H1 (cell line): ENCODE results near the gene BRME1. TPM values are rescaled to one million over a fixed set of nuclear protein-coding genes. Genes with fewer than 3 reads are reported as not detected.

Source experiments
- CTCF ChIA-PET: fragments of 300-600 bp; sonication (Branson Sonifier 250); formaldehyde crosslinking; loops from one replicate; lab custom pipeline; 2021; ENCODE audit not compliant: partially characterized antibody; lab: Charles Lee
- POLR2A ChIA-PET: fragments of 300-600 bp; sonication (Branson Sonifier 250); formaldehyde crosslinking; loops from one replicate; lab custom pipeline; 2021; ENCODE audit warnings: inconsistent platforms; ENCODE audit not compliant: partially characterized antibody; lab: Charles Lee
- DNase-seq, 2 experiments: peaks; one replicate each; pipeline versions ENCODE4 v3.0.0 to v3.0.0-alpha.2; 2010 to 2022; ENCODE audit warnings: low spot score in 2 of 2, low read depth in 1 of 2, mixed read lengths in 1 of 2
- FAIRE-seq: peaks from 2 replicates; lab custom pipeline; 2011; peaks lifted over from hg19 to GRCh38; lab: Jason Lieb, UNC
- H2AFZ ChIP-seq: 2 replicates; pipeline ENCODE4 v1.8.1; 2012; ENCODE audit warnings: low read length, inconsistent platforms
- H2AK5ac ChIP-seq: 2 replicates; pipeline ENCODE4 v1.6.1; 2013; ENCODE audit warnings: low read depth, low read length
- H2BK120ac ChIP-seq: replicated peaks from 2 replicates; pipeline ENCODE3; 2013; ENCODE audit warnings: low read depth, low read length, inconsistent platforms
- H2BK12ac ChIP-seq: 2 replicates; pipeline ENCODE4 v1.6.1; 2013; ENCODE audit warnings: low read depth, low read length
- H2BK15ac ChIP-seq: 2 replicates; pipeline ENCODE4 v1.6.1; 2013; ENCODE audit warnings: low read length
- H2BK20ac ChIP-seq: 2 replicates; pipeline ENCODE4 v1.6.1; 2013; ENCODE audit warnings: low read length
- H2BK5ac ChIP-seq: 2 replicates; pipeline ENCODE4 v1.6.1; 2013; ENCODE audit warnings: low read depth, low read length
- H3K14ac ChIP-seq: 2 replicates; pipeline ENCODE4 v1.6.1; 2013; ENCODE audit warnings: inconsistent platforms; ENCODE audit not compliant: insufficient read length
- H3K18ac ChIP-seq: 2 replicates; pipeline ENCODE4 v1.6.1; 2013; ENCODE audit warnings: low read length; ENCODE audit errors: extremely low read depth
- H3K23ac ChIP-seq: 2 replicates; pipeline ENCODE4 v1.6.1; 2013; ENCODE audit warnings: inconsistent platforms; ENCODE audit not compliant: insufficient read length
- H3K23me2 ChIP-seq: 2 replicates; pipeline ENCODE4 v1.6.1; 2013; ENCODE audit warnings: low read depth, low read length
- H3K27ac ChIP-seq: 2 replicates; pipeline ENCODE4 v1.6.1; 2011; ENCODE audit warnings: low read depth, low read length, inconsistent platforms
- H3K27me3 ChIP-seq, 4 experiments: replicated peaks in 1 of 4; 1 replicate in 1 of 4; 2 replicates in 3 of 4; pipeline versions ENCODE4 v1.6.1 to v1.8.1; 2011 to 2013; ENCODE audit warnings: low read length in 3 of 4, mild to moderate bottlenecking in 3 of 4, inconsistent platforms in 2 of 4, mixed read lengths in 2 of 4, moderate library complexity in 1 of 4; ENCODE audit not compliant: control insufficient read depth in 3 of 4, insufficient read depth in 3 of 4; ENCODE audit errors: extremely low read depth in 1 of 4
- H3K36me3 ChIP-seq, 4 experiments: 2 replicates each; pipeline versions ENCODE4 v1.6.1 to v1.8.1; 2011 to 2013; ENCODE audit warnings: mild to moderate bottlenecking in 4 of 4, low read length in 3 of 4, moderate library complexity in 2 of 4, control low read depth in 1 of 4, inconsistent platforms in 1 of 4; ENCODE audit not compliant: insufficient read depth in 4 of 4, control insufficient read depth in 2 of 4
- H3K4ac ChIP-seq: replicated peaks from 2 replicates; pipeline ENCODE3; 2013; ENCODE audit warnings: low read length, low read depth, mixed read lengths, inconsistent platforms; ENCODE audit not compliant: insufficient read length
- H3K4me1 ChIP-seq, 4 experiments: replicated peaks in 1 of 4; 1 replicate in 1 of 4; 2 replicates in 3 of 4; pipeline versions ENCODE4 v1.6.1 to v1.8.1; 2011 to 2013; ENCODE audit warnings: low read length in 3 of 4, inconsistent platforms in 2 of 4, mixed read lengths in 1 of 4; ENCODE audit not compliant: insufficient read depth in 4 of 4, control insufficient read depth in 3 of 4
- H3K4me2 ChIP-seq, 2 experiments: 2 replicates each; pipeline versions ENCODE4 v1.6.1 to v1.8.1; 2011 to 2013; ENCODE audit warnings: low read depth in 2 of 2, low read length in 2 of 2, control low read depth in 1 of 2, inconsistent platforms in 1 of 2, mild to moderate bottlenecking in 1 of 2; ENCODE audit not compliant: insufficient read depth in 1 of 2
- H3K4me3 ChIP-seq, 4 experiments: fragments of 200-600, 300-600 bp in 1 of 4; sonication (generic), shearing (Covaris generic), sonication (Bioruptor Twin) in 1 of 4; 2 replicates each; pipeline versions ENCODE4 v1.5.1 to v1.8.1; 2011 to 2016; ENCODE audit warnings: low read length in 4 of 4, low read depth in 3 of 4, control low read depth in 2 of 4, inconsistent platforms in 2 of 4, mild to moderate bottlenecking in 2 of 4, mixed read lengths in 1 of 4, moderate library complexity in 1 of 4; ENCODE audit not compliant: insufficient read depth in 2 of 4; ENCODE audit errors: extremely low read depth in 1 of 4
- H3K56ac ChIP-seq: replicated peaks from 2 replicates; pipeline ENCODE3; 2013; ENCODE audit warnings: low read depth, mild to moderate bottlenecking, mixed read lengths, low read length, inconsistent platforms; ENCODE audit not compliant: insufficient read length
- H3K79me1 ChIP-seq: 2 replicates; pipeline ENCODE4 v1.6.1; 2013; ENCODE audit warnings: low read depth, low read length, control low read depth
- H3K79me2 ChIP-seq, 2 experiments: 2 replicates each; pipeline versions ENCODE4 v1.6.1 to v1.8.1; 2012 to 2013; ENCODE audit warnings: low read length in 2 of 2, mild to moderate bottlenecking in 2 of 2, inconsistent platforms in 1 of 2; ENCODE audit not compliant: insufficient read depth in 2 of 2, control insufficient read depth in 1 of 2
- H3K9ac ChIP-seq, 4 experiments: replicated peaks in 1 of 4; 1 replicate in 1 of 4; 2 replicates in 3 of 4; pipeline versions ENCODE4 v1.6.1 to v1.8.1; 2011 to 2013; ENCODE audit warnings: low read depth in 3 of 4, low read length in 3 of 4, control low read depth in 2 of 4, mild to moderate bottlenecking in 2 of 4, moderate library complexity in 2 of 4, inconsistent platforms in 1 of 4; ENCODE audit errors: extremely low read depth in 1 of 4
- H3K9me3 ChIP-seq, 2 experiments: 2 replicates each; pipeline versions ENCODE4 v1.6.1 to v1.8.1; 2012 to 2013; ENCODE audit warnings: mild to moderate bottlenecking in 2 of 2, moderate library complexity in 2 of 2, control low read depth in 1 of 2, inconsistent platforms in 1 of 2, low read depth in 1 of 2, low read length in 1 of 2, mixed read lengths in 1 of 2; ENCODE audit not compliant: insufficient read depth in 2 of 2
- H4K20me1 ChIP-seq, 2 experiments: replicated peaks in 1 of 2; 2 replicates each; pipeline versions ENCODE3 to v1.8.1; 2011 to 2013; ENCODE audit warnings: inconsistent platforms in 2 of 2, low read length in 2 of 2, mild to moderate bottlenecking in 1 of 2; ENCODE audit not compliant: insufficient read depth in 2 of 2, control insufficient read depth in 1 of 2
- H4K5ac ChIP-seq: 2 replicates; pipeline ENCODE4 v1.6.1; 2013; ENCODE audit warnings: low read length, low read depth, mixed read lengths, inconsistent platforms; ENCODE audit not compliant: insufficient read length
- H4K8ac ChIP-seq: 2 replicates; pipeline ENCODE4 v1.8.0; 2013; ENCODE audit warnings: mild to moderate bottlenecking, moderate library complexity, low read length, inconsistent platforms; ENCODE audit not compliant: insufficient read depth; ENCODE audit errors: extremely low read depth
- H4K91ac ChIP-seq: replicated peaks from 2 replicates; pipeline ENCODE3; 2013; ENCODE audit warnings: low read length, mixed read lengths, inconsistent platforms; ENCODE audit not compliant: insufficient read length
- CBX8 ChIP-seq: fragments of 300-800, 300-1000 bp; sonication (generic); IDR thresholded peaks from 2 replicates; pipeline ENCODE4 v1.7.1; 2016; ENCODE audit warnings: low read depth, low read length, borderline replicate concordance
- E2F6 ChIP-seq: IDR thresholded peaks from 2 replicates; pipeline ENCODE4 v1.6.1; 2012; ENCODE audit warnings: inconsistent platforms
- HDAC2 ChIP-seq, 2 experiments: fragments of 300-600 bp in 1 of 2; sonication (generic) in 1 of 2; IDR thresholded peaks; 2 replicates each; pipeline ENCODE4 v1.6.1; 2011 to 2012; ENCODE audit warnings: low read depth in 2 of 2, low read length in 2 of 2, mild to moderate bottlenecking in 2 of 2, moderate library complexity in 2 of 2, borderline replicate concordance in 1 of 2, inconsistent platforms in 1 of 2
- KDM1A ChIP-seq: fragments of 200-600, 300-600 bp; sonication (generic); IDR thresholded peaks from 2 replicates; pipeline ENCODE4 v1.7.1; 2016; ENCODE audit warnings: mild to moderate bottlenecking, low read length, borderline replicate concordance
- NRF1 ChIP-seq: IDR thresholded peaks from 2 replicates; pipeline ENCODE4 v1.6.1; 2011; ENCODE audit warnings: mild to moderate bottlenecking, low read depth, low read length, improper control_type of control experiment
- POLR2A ChIP-seq, 2 experiments: IDR thresholded peaks; 1 replicate in 1 of 2; 2 replicates in 1 of 2; pipeline ENCODE4 v1.6.1; 2011; ENCODE audit warnings: low read depth in 2 of 2, low read length in 2 of 2, mild to moderate bottlenecking in 2 of 2; ENCODE audit errors: control extremely low read depth in 1 of 2
- POLR2AphosphoS5 ChIP-seq: IDR thresholded peaks from 2 replicates; pipeline ENCODE4 v1.6.1; 2011; ENCODE audit warnings: low read depth, low read length
- USF2 ChIP-seq: IDR thresholded peaks from 2 replicates; pipeline ENCODE4 v1.6.1; 2011; ENCODE audit warnings: low read length, improper control_type of control experiment
- WGBS, 2 experiments: shearing (Covaris generic) in 1 of 2; methylation state at CpG; one replicate each; pipeline versions ENCODE4 v1.1.6 to v1.1.7; 2013 to 2015; ENCODE audit warnings: low lambda C conversion rate in 2 of 2, mixed read lengths in 2 of 2, inconsistent platforms in 1 of 2, low coverage in 1 of 2, missing lambda C conversion rate in 1 of 2; ENCODE audit not compliant: insufficient replicate concordance in 2 of 2, insufficient coverage in 1 of 2, insufficient read length in 1 of 2; ENCODE audit errors: extremely low coverage in 1 of 2, missing lambda C conversion rate in 1 of 2; 5-methylcytosine and 5-hydroxymethylcytosine counted together
- polyA plus RNA-seq, 7 experiments: library from polyadenylated mRNA; depleted of rRNA in 3 of 7; stranded (reverse) in 5 of 7; unstranded in 2 of 7; fragments of >200 nt in 5 of 7; fragments of 200-250 nt in 2 of 7; gene quantifications; 1 replicate in 5 of 7; 2 replicates in 1 of 7; 4 replicates in 1 of 7; pipeline versions ENCODE4 v1.2.1 to v1.2.3, GENCODE V29; 2011 to 2013; ENCODE audit warnings: missing spikeins in 2 of 7, mixed read lengths in 2 of 7
- total RNA-seq: library from RNA; stranded (reverse); fragmentation: NEBNext Ultra II Directional; extraction: Animal tissue kit (Norgen Biotek cat#: 25700); gene quantifications from 2 replicates; pipeline ENCODE4 v1.2.1, GENCODE V29; 2021

Gene BRME1
- total and polyA plus RNA-seq, 2 of the 8 experiments (the other 6 are each of a cell fraction or from before 2014, with no cell fraction given) = 4.6 to 4.7 TPM

DNA sequence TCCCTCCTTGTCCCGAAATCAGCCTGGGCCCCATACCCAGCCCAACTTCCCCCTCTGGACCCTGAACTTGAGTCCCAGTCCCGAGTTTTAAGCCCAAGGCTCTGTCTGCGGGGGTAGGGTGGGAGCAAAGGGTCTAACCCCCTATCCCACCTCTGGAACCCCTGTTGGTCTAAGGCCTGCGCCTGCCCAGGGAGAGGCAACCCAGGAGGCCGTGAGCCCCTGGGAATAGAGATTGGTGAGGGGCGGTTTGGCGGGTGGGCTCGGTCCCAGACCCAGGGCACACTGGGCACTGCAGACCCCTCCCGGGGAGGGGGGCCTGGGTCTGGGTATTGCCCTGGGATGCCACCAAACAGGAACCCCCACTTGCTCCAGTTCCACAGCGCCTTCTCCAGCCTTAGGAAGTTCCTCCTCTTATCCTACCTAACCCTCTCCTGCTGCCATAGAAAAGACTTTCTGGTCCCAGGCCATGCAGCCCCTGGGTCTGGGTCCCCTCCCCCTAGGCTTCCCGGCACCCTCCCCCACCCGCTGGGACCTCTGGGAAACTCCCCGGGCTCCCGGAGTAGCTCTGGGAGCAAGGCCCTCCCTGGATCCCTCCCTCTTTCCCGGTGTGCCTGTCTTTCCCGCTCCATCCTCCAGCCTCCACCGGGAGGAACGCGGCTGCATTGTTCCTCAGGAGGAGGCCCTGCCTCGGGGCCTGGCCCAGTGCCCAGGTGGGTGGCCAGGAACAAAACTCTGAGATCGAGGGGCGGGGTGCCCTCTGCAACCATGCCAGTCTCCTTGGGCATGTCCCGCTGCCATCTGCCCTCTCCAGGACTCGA is 62.6 kb downstream of the BRME1 start:
- peaks cover 0 to 44% (median 36%) of the 10 kb centered on the region in 4 experiments; a peak in 6 of 7 replicates for H3K4me1 ChIP-seq
- 42% methylated on average over 18 of the region's 24 CpGs; no CpG with 5 or more reads in 1 of the 2 experiments for WGBS, 2 experiments
- peak overlapping the region; percentile 87; the same call in 1 of the 2 replicates for H4K8ac ChIP-seq
- H2BK20ac ChIP-seq = 0 out of 2 replicates have a peak overlapping the region, but pooled peaks have one; percentile 48
- H2BK12ac ChIP-seq = peak overlapping the region; percentile 95; the same call in 1 of the 2 replicates
- H2AK5ac ChIP-seq = peak overlapping the region; percentile 86; the same call in 1 of the 2 replicates
- peak overlapping the region; percentile 90 for H3K18ac ChIP-seq
- no peak overlapping the region for H3K56ac ChIP-seq
- no peak overlapping the region for H3K4ac ChIP-seq
- peak overlapping the region; percentile 61; the same call in 1 of the 2 replicates for H2BK15ac ChIP-seq
- 0 out of 2 replicates have a peak overlapping the region, but pooled peaks have one; percentile 7 for H2AFZ ChIP-seq
- H4K20me1 ChIP-seq = peaks cover 1 to 5% of the 10 kb centered on the region in 2 experiments
- peak overlapping the region in 3 of 4 experiments; percentile 34 to 74 (median 69); a peak in 6 of 8 replicates for H3K4me3 ChIP-seq
- FAIRE-seq (no peak), DNase-seq (peak in 1 of 2 experiments; percentile 68)
- H3K79me2 ChIP-seq = peaks cover 0 to 3% of the 10 kb centered on the region in 2 experiments; a peak in 2 of 4 replicates
- H3K27me3 ChIP-seq = no peaks in the 10 kb centered on the region
- ChIA-PET POLR2A (interaction anchor here (1.0 to 1.1 kb wide), 3 partner anchors 9 to 48 kb away, joined by 3 to 5 read pairs (median 4); partner anchors contain the start of gene ZSWIM4), CTCF (interaction anchor here (1.6 kb wide), 1 partner anchor 19 kb away, joined by 5 read pairs; no protein-coding TSS in a partner anchor)
- no peaks in the 10 kb centered on the region for H3K79me1 ChIP-seq
- no peak overlapping the region for H3K27ac ChIP-seq
- 0 out of 7 replicates have a peak overlapping the region, but pooled peaks of 1 of the 4 experiments have one; percentile 6 for H3K9ac ChIP-seq
- peak overlapping the region; percentile 71 for H4K5ac ChIP-seq
- H3K9me3 ChIP-seq = no peaks in the 10 kb centered on the region
- H3K23me2 ChIP-seq = peaks cover 18% of the 10 kb centered on the region; the same call in 1 of the 2 replicates
- H3K4me2 ChIP-seq = peak overlapping the region; percentile 67 to 79
- no peak overlapping the region for H3K14ac ChIP-seq
- H3K36me3 ChIP-seq = no peaks in the 10 kb centered on the region
- H3K23ac ChIP-seq = no peak overlapping the region
- peak overlapping the region; percentile 18 for H2BK120ac ChIP-seq
- peak overlapping the region; percentile 87 for H4K91ac ChIP-seq
- peak overlapping the region; percentile 81; the same call in 1 of the 2 replicates for H2BK5ac ChIP-seq
- no peak for TF ChIP-seq NRF1
- TF ChIP-seq HDAC2 (IDR thresholded peaks at IDR 0.05; ENCODE audit: borderline replicate concordance in 1 of 2, low read depth in 2 of 2, low read length in 2 of 2) = peak in 1 of 2 experiments; percentile 83; a peak in 1 of 4 replicates
- no peak for TF ChIP-seq USF2
- TF ChIP-seq KDM1A = peak; percentile 98
- no peak for TF ChIP-seq CBX8
- no peak for TF ChIP-seq POLR2AphosphoS5
- TF ChIP-seq POLR2A (IDR thresholded peaks at IDR 0.05; ENCODE audit: control extremely low read depth in 1 of 2, low read depth in 2 of 2, low read length in 2 of 2) = no peak
- TF ChIP-seq E2F6 = 0 out of 2 replicates have a peak, but pooled peaks have one; percentile 37
